ENCODE results near the gene FADS2.

GRCh38 chr11:61812736-61813411, 15.2 kb upstream of the FADS2 start:
- TF ChIP-seq, protein P1, sequence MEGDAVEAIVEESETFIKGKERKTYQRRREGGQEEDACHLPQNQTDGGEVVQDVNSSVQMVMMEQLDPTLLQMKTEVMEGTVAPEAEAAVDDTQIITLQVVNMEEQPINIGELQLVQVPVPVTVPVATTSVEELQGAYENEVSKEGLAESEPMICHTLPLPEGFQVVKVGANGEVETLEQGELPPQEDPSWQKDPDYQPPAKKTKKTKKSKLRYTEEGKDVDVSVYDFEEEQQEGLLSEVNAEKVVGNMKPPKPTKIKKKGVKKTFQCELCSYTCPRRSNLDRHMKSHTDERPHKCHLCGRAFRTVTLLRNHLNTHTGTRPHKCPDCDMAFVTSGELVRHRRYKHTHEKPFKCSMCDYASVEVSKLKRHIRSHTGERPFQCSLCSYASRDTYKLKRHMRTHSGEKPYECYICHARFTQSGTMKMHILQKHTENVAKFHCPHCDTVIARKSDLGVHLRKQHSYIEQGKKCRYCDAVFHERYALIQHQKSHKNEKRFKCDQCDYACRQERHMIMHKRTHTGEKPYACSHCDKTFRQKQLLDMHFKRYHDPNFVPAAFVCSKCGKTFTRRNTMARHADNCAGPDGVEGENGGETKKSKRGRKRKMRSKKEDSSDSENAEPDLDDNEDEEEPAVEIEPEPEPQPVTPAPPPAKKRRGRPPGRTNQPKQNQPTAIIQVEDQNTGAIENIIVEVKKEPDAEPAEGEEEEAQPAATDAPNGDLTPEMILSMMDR (IDR thresholded peaks at IDR 0.05), result no peak
- TF ChIP-seq POLR2A (IDR thresholded peaks at IDR 0.05), result no peak
